WTC11 (cell line): Measurements from ENCODE around the gene PSMC4.

Experiments used
- CTCF ChIP-seq: fragments of 200-600 bp; IDR thresholded peaks from 2 replicates; pipeline ENCODE4 v1.8.0; 2022; ENCODE audit warnings: antibody characterized with exemption
- SMAD3 ChIP-seq: sonication (generic); formaldehyde crosslinking; IDR thresholded peaks from 2 replicates; pipeline ENCODE4 v1.8.0; 2022; ENCODE audit warnings: missing genetic modification reagents, mild to moderate bottlenecking, borderline replicate concordance

DNA sequence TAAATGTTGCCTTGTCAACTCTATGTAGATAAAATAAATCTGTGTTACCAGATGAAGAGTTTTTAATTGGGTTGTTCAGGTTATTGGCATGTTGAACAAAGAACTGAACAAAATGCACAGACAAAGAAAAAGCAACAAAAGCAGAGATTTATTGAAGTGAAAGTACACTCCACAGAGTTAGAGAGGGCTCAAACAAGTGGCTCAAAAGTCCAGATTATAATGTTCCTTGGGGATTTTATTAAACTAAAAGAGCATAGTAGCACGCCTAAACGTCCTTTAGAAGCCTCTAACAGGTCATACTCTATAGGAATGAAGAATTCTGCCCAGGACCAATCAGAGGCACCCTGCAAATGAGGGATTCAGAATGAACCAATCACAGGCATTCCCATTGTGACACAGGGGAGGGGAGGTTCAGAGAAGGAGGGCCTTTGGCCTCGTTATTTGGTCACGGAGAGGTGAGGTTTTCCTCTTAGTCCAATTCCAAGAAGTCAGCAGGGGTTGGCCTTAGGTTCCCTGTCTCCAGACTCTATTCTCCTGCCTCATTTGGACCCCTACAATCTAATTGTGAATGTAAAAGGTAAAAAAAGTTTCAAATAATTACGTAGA, 12.8 kb downstream of the PSMC4 start:
- TF ChIP-seq CTCF = no peak
- no peak for TF ChIP-seq SMAD3
